SU-DHL-6 (cell line): ENCODE results near the gene DUSP28.

Experiments
- H2AFZ ChIP-seq: fragments of 200-600 bp; sonication (generic); 2 replicates; pipeline ENCODE4 v1.6.1; 2014; ENCODE audit warnings: low read depth, mild to moderate bottlenecking, moderate library complexity, mixed read lengths, antibody characterized with exemption, low read length; ENCODE audit not compliant: severe bottlenecking
- H3F3A ChIP-seq: fragments of 200-600 bp; shearing (Covaris generic); 2 replicates; pipeline ENCODE4 v1.6.0; 2016; ENCODE audit warnings: antibody characterized with exemption, mild to moderate bottlenecking; ENCODE audit not compliant: insufficient read depth
- H3K27ac ChIP-seq: fragments of 200-600 bp; sonication (generic); 2 replicates; pipeline ENCODE4 v1.5.1; 2016; ENCODE audit warnings: low read depth, mild to moderate bottlenecking, low read length, moderate library complexity, mixed read lengths
- H3K27me3 ChIP-seq: fragments of 200-600 bp; sonication (generic), shearing (Covaris generic); 2 replicates; pipeline ENCODE4 v1.6.0; 2014; ENCODE audit warnings: mild to moderate bottlenecking, low read length
- H3K36me3 ChIP-seq: fragments of 200-600 bp; sonication (generic); 2 replicates; pipeline ENCODE4 v1.6.1; 2014; ENCODE audit warnings: mild to moderate bottlenecking, low read length, mixed read lengths
- H3K4me2 ChIP-seq: fragments of 300-600, 200-600 bp; shearing (Covaris generic), sonication (generic); 2 replicates; pipeline ENCODE4 v1.6.0; 2014; ENCODE audit warnings: low read length, low read depth, mild to moderate bottlenecking; ENCODE audit not compliant: poor library complexity, severe bottlenecking
- H3K4me3 ChIP-seq: fragments of 200-600 bp; sonication (generic); 2 replicates; pipeline ENCODE4 v1.5.1; 2014; ENCODE audit warnings: antibody characterized with exemption, low read length, mild to moderate bottlenecking, mixed read lengths; ENCODE audit not compliant: insufficient read depth, poor library complexity, severe bottlenecking
- H3K79me2 ChIP-seq: fragments of 200-600 bp; sonication (generic); 2 replicates; pipeline ENCODE4 v1.6.1; 2014; ENCODE audit warnings: mild to moderate bottlenecking, low read length, moderate library complexity; ENCODE audit not compliant: insufficient read depth
- H3K9ac ChIP-seq: fragments of 200-600 bp; sonication (generic); 2 replicates; pipeline ENCODE4 v1.7.0; 2014; ENCODE audit warnings: mild to moderate bottlenecking, low read length
- H3K9me2 ChIP-seq: fragments of 200-600 bp; sonication (generic); replicated peaks from 2 replicates; pipeline ENCODE4 v1.6.1; 2014; ENCODE audit warnings: low read length; ENCODE audit not compliant: insufficient read depth
- H3K9me3 ChIP-seq: fragments of 200-600 bp; sonication (generic); 2 replicates; pipeline ENCODE4 v1.6.1; 2014; ENCODE audit warnings: low read length, mixed read lengths; ENCODE audit not compliant: insufficient read depth
- H4K20me1 ChIP-seq: fragments of 200-600 bp; sonication (generic); 2 replicates; pipeline ENCODE4 v1.6.1; 2014; ENCODE audit warnings: low read depth, mild to moderate bottlenecking, antibody characterized with exemption, low read length, moderate library complexity, mixed read lengths
- CTCF ChIP-seq: fragments of 200-600 bp; sonication (generic); IDR thresholded peaks from one replicate; pipeline ENCODE4 v1.5.1; 2017; ENCODE audit warnings: antibody characterized with exemption, mild to moderate bottlenecking, low read length, moderate library complexity; ENCODE audit not compliant: insufficient read depth, poor library complexity, severe bottlenecking
- EZH2phosphoT487 ChIP-seq: fragments of 200-600 bp; sonication (generic), shearing (Covaris generic); conservative IDR thresholded peaks from 2 replicates; pipeline ENCODE4 v1.6.1; 2018; ENCODE audit warnings: mild to moderate bottlenecking, antibody characterized with exemption, low read length, moderate library complexity, mixed read lengths

Gene DUSP28

GRCh38 chr2:240579771-240580614 is 19.8 kb downstream of the DUSP28 start:
- Histone ChIP-seq H3K36me3 (no peaks in the 10 kb centered on the region), H2AFZ (no peak overlapping the region), H3K79me2 (peaks cover 40% of the 10 kb centered on the region), H3K27me3 (no peaks in the 10 kb centered on the region), H3K9me3 (no peaks in the 10 kb centered on the region), H3K9ac (0 out of 2 replicates have a peak overlapping the region, but pooled peaks have one; percentile 20), H3K4me3 (no peak overlapping the region), H3K27ac (peak overlapping the region; percentile 61), H4K20me1 (no peaks in the 10 kb centered on the region; the same call in 1 of the 2 replicates), H3K9me2 (no peaks in the 10 kb centered on the region), H3K4me2 (peak overlapping the region; percentile 2), H3F3A (peaks cover 19% of the 10 kb centered on the region)
- TF ChIP-seq CTCF (peak; percentile 44), EZH2phosphoT487 (no peak)

GRCh38 chr2:240581811-240582210 is 21.7 kb downstream of the DUSP28 start:
- Histone ChIP-seq H3F3A (peaks cover 27% of the 10 kb centered on the region), H3K79me2 (peaks cover 46% of the 10 kb centered on the region), H3K36me3 (no peaks in the 10 kb centered on the region), H3K4me2 (no peak overlapping the region), H3K4me3 (no peak overlapping the region), H4K20me1 (no peaks in the 10 kb centered on the region; the same call in 1 of the 2 replicates), H3K9me2 (no peaks in the 10 kb centered on the region), H3K9me3 (no peaks in the 10 kb centered on the region), H3K27ac (no peak overlapping the region), H3K27me3 (no peaks in the 10 kb centered on the region), H3K9ac (no peak overlapping the region), H2AFZ (no peak overlapping the region)
- TF ChIP-seq CTCF (no peak), EZH2phosphoT487 (no peak)

GRCh38 chr2:240582781-240583180 is 22.6 kb downstream of the DUSP28 start:
- Histone ChIP-seq H3K27me3 (no peaks in the 10 kb centered on the region), H3K9me2 (no peaks in the 10 kb centered on the region), H2AFZ (no peak overlapping the region), H3K27ac (no peak overlapping the region), H3K4me3 (no peak overlapping the region), H3F3A (peaks cover 27% of the 10 kb centered on the region), H4K20me1 (peaks cover 6% of the 10 kb centered on the region; the same call in 1 of the 2 replicates), H3K9me3 (no peaks in the 10 kb centered on the region), H3K9ac (no peak overlapping the region), H3K79me2 (peaks cover 53% of the 10 kb centered on the region), H3K4me2 (no peak overlapping the region), H3K36me3 (no peaks in the 10 kb centered on the region)
- TF ChIP-seq EZH2phosphoT487 (no peak), CTCF (no peak)
